Activated effector memory CD4-positive, alpha-beta T cell treated with Interleukin-2 at 50 U/mL for 16 hours (primary cell): ENCODE data around the gene CDKAL1.
A peak's percentile ranks its signal among the peaks of the same experiment; 100 is the strongest.
"Not testable (repeated sequence)": the region's sequence is repeated elsewhere in the genome, so short reads cannot be mapped to it uniquely, and the experiment has no call there.

ENCODE experiments used
- DNase-seq: peaks from one replicate; pipeline ENCODE4 v3.0.0-alpha.2; 2020

Gene CDKAL1

GRCh38 chr6:20534295-20535262, at the start of gene CDKAL1:
CDKAL1 (plus strand) TSS chr6:20534457; CDS start chr6:20546351, 11,894 bp downstream.
- DNase-seq = peak; percentile 84

- no peak for DNase-seq
Measured at GRCh38 chr6:20486641-20487040, 47.6 kb upstream of the CDKAL1 start.

GRCh38 chr6:20487669-20488375, 46.4 kb upstream of the CDKAL1 start:
- no peak for DNase-seq

GRCh38 chr6:20490591-20490990, 43.7 kb upstream of the CDKAL1 start:
- no peak for DNase-seq

- no peak for DNase-seq
Measured at GRCh38 chr6:20492099-20492498, 42.2 kb upstream of the CDKAL1 start.

- no peak for DNase-seq
Measured at GRCh38 chr6:20497216-20498040, 36.8 kb upstream of the CDKAL1 start.

- no peak for DNase-seq
Measured at GRCh38 chr6:20498041-20498385, 36.2 kb upstream of the CDKAL1 start.

- no peak for DNase-seq
Measured at GRCh38 chr6:20509212-20509611, 25.0 kb upstream of the CDKAL1 start.

GRCh38 chr6:20511852-20512251, 22.4 kb upstream of the CDKAL1 start:
- DNase-seq = no peak

- DNase-seq = not testable (repeated sequence)
Measured at GRCh38 chr6:20525208-20525607, 9.0 kb upstream of the CDKAL1 start.

- DNase-seq = not testable (repeated sequence)
Measured at GRCh38 chr6:20529086-20529448, 5.2 kb upstream of the CDKAL1 start.

GRCh38 chr6:20532881-20533280, 1.4 kb upstream of the CDKAL1 start:
- no peak for DNase-seq

GRCh38 chr6:20533746-20534294, 437 bp upstream of the CDKAL1 start:
- no peak for DNase-seq

GRCh38 chr6:20538131-20538662, 3.9 kb downstream of the CDKAL1 start:
- no peak for DNase-seq

GRCh38 chr6:20538907-20539306, 4.7 kb downstream of the CDKAL1 start:
- DNase-seq = no peak

- DNase-seq = no peak
Measured at GRCh38 chr6:20539387-20539786, 5.1 kb downstream of the CDKAL1 start.

GRCh38 chr6:20540683-20541082, 6.4 kb downstream of the CDKAL1 start:
- no peak for DNase-seq

GRCh38 chr6:20541382-20541781, 7.1 kb downstream of the CDKAL1 start:
- no peak for DNase-seq

- no peak for DNase-seq
Measured at GRCh38 chr6:20542927-20543602, 8.8 kb downstream of the CDKAL1 start.

GRCh38 chr6:20548264-20548663, 14.0 kb downstream of the CDKAL1 start:
- DNase-seq = no peak

- DNase-seq = not testable (repeated sequence)
Measured at GRCh38 chr6:20549398-20549797, 15.1 kb downstream of the CDKAL1 start.

GRCh38 chr6:20554326-20554725, 20.1 kb downstream of the CDKAL1 start:
- no peak for DNase-seq
